Liver (tissue), 9 donors: ENCODE measurements around the gene CRIP1. TPM values are rescaled to one million over a fixed set of nuclear protein-coding genes. Genes with fewer than 3 reads are reported as not detected.

Experiments
- DNase-seq: peaks from one replicate; pipeline ENCODE4 v3.0.0-alpha.2; 2017; ENCODE audit warnings: low spot score
- H3K27ac ChIP-seq, 2 donors: one replicate each; pipeline ENCODE4 v1.7.0; 2013; ENCODE audit warnings: inconsistent platforms in 2 of 2, low read length in 2 of 2, control low read depth in 1 of 2, low read depth in 1 of 2, mild to moderate bottlenecking in 1 of 2
- H3K27me3 ChIP-seq, 4 donors: one replicate each; pipeline versions ENCODE4 v1.6.1 to v1.7.0; 2013; ENCODE audit warnings: low read length in 3 of 4, inconsistent platforms in 1 of 4, mild to moderate bottlenecking in 1 of 4, moderate library complexity in 1 of 4; ENCODE audit not compliant: control insufficient read depth in 4 of 4, insufficient read depth in 4 of 4
- H3K36me3 ChIP-seq, 4 donors: one replicate each; pipeline versions ENCODE4 v1.6.1 to v1.7.0; 2013; ENCODE audit warnings: low read length in 3 of 4, mild to moderate bottlenecking in 3 of 4, low read depth in 1 of 4, moderate library complexity in 1 of 4; ENCODE audit not compliant: control insufficient read depth in 4 of 4, insufficient read depth in 3 of 4
- H3K4me1 ChIP-seq, 4 donors: one replicate each; pipeline versions ENCODE4 v1.6.1 to v1.7.0; 2013; ENCODE audit warnings: low read length in 3 of 4, mild to moderate bottlenecking in 3 of 4, moderate library complexity in 1 of 4; ENCODE audit not compliant: control insufficient read depth in 4 of 4, insufficient read depth in 4 of 4
- H3K4me3 ChIP-seq, 3 donors: one replicate each; pipeline versions ENCODE4 v1.6.1 to v1.7.0; 2013; ENCODE audit warnings: low read length in 3 of 3, control low read depth in 1 of 3, low read depth in 1 of 3, mild to moderate bottlenecking in 1 of 3
- H3K9ac ChIP-seq, 2 donors: one replicate each; pipeline ENCODE4 v1.7.0; 2013; ENCODE audit warnings: low read length in 2 of 2, mild to moderate bottlenecking in 2 of 2, moderate library complexity in 2 of 2, control low read depth in 1 of 2, low read depth in 1 of 2
- H3K9me3 ChIP-seq, 4 donors: one replicate each; pipeline versions ENCODE4 v1.6.1 to v1.7.0; 2013; ENCODE audit warnings: low read length in 3 of 4; ENCODE audit not compliant: control insufficient read depth in 4 of 4
- ATF3 ChIP-seq: IDR thresholded peaks from 2 replicates; pipeline ENCODE4 v1.6.1; 2016; ENCODE audit warnings: antibody characterized with exemption
- CTCF ChIP-seq: fragments of 150-350 bp; IDR thresholded peaks from 2 replicates; pipeline ENCODE4 v1.5.1; 2017; ENCODE audit warnings: improper control_type of control experiment, low read depth, low read length; ENCODE audit not compliant: missing input control
- EGR1 ChIP-seq, 2 donors: IDR thresholded peaks; 2 replicates each; pipeline ENCODE4 v1.6.1; 2016 to 2018; ENCODE audit warnings: antibody characterized with exemption in 2 of 2, low read depth in 2 of 2
- FOXA1 ChIP-seq: IDR thresholded peaks from 2 replicates; pipeline ENCODE4 v1.6.1; 2016; ENCODE audit warnings: antibody characterized with exemption
- FOXA2 ChIP-seq: IDR thresholded peaks from 2 replicates; pipeline ENCODE4 v1.6.1; 2016; ENCODE audit warnings: antibody characterized with exemption
- GABPA ChIP-seq, 2 donors: IDR thresholded peaks in 1 of 2; conservative IDR thresholded peaks in 1 of 2; 2 replicates each; pipeline ENCODE4 v1.6.1; 2016; ENCODE audit warnings: antibody characterized with exemption in 2 of 2, mild to moderate bottlenecking in 1 of 2, moderate library complexity in 1 of 2
- HNF4A ChIP-seq, 2 donors: conservative IDR thresholded peaks; 2 replicates each; pipeline ENCODE4 v1.6.1; 2016; ENCODE audit warnings: antibody characterized with exemption in 2 of 2, mild to moderate bottlenecking in 2 of 2
- HNF4G ChIP-seq: IDR thresholded peaks from 2 replicates; pipeline ENCODE4 v1.6.1; 2016; ENCODE audit warnings: antibody characterized with exemption
- JUND ChIP-seq, 2 donors: IDR thresholded peaks; 2 replicates each; pipeline ENCODE4 v1.6.1; 2016; ENCODE audit warnings: antibody characterized with exemption in 2 of 2
- MAX ChIP-seq: IDR thresholded peaks from 2 replicates; pipeline ENCODE4 v1.6.1; 2016; ENCODE audit warnings: antibody characterized with exemption
- NR2F2 ChIP-seq: IDR thresholded peaks from 2 replicates; pipeline ENCODE4 v1.6.1; 2016; ENCODE audit warnings: antibody characterized with exemption
- RAD21 ChIP-seq, 2 donors: IDR thresholded peaks; 2 replicates each; pipeline ENCODE4 v1.6.1; 2016; ENCODE audit warnings: antibody characterized with exemption in 2 of 2, mild to moderate bottlenecking in 2 of 2
- REST ChIP-seq: IDR thresholded peaks from 2 replicates; pipeline ENCODE4 v1.6.1; 2016; ENCODE audit warnings: antibody characterized with exemption, mild to moderate bottlenecking
- RXRA ChIP-seq, 2 donors: IDR thresholded peaks; 2 replicates each; pipeline ENCODE4 v1.6.1; 2017 to 2018; ENCODE audit warnings: antibody characterized with exemption in 2 of 2, mild to moderate bottlenecking in 1 of 2
- SP1 ChIP-seq: IDR thresholded peaks from 2 replicates; pipeline ENCODE4 v1.6.1; 2018; ENCODE audit warnings: antibody characterized with exemption, mild to moderate bottlenecking
- TAF1 ChIP-seq: conservative IDR thresholded peaks from 2 replicates; pipeline ENCODE4 v1.6.1; 2016; ENCODE audit warnings: antibody characterized with exemption, mild to moderate bottlenecking
- YY1 ChIP-seq: IDR thresholded peaks from 2 replicates; pipeline ENCODE4 v1.6.1; 2016; ENCODE audit warnings: antibody characterized with exemption, mild to moderate bottlenecking
- ZBTB33 ChIP-seq: IDR thresholded peaks from 2 replicates; pipeline ENCODE4 v1.6.1; 2016; ENCODE audit warnings: antibody characterized with exemption
- WGBS: extraction: QIAGEN DNeasy Blood & Tissue Kit; methylation state at CpG from one replicate; pipeline ENCODE4 v1.1.7; 2013; 5-methylcytosine and 5-hydroxymethylcytosine counted together
- polyA plus RNA-seq, 2 donors: library from polyadenylated mRNA; stranded (reverse) in 1 of 2; unstranded in 1 of 2; fragments of 200-250 nt in 1 of 2; fragments of >200 nt in 1 of 2; fragmentation: Nextera tagmentation in 1 of 2; extraction: Ambion mirVana in 1 of 2; gene quantifications; one replicate each; pipeline versions ENCODE4 v1.2.1 to v1.2.3, GENCODE V29; 2013 to 2015
- total RNA-seq, 2 donors: library from RNA; depleted of rRNA; stranded (reverse); fragments of >200 nt; gene quantifications; one replicate each; pipeline ENCODE4 v1.2.3, GENCODE V29; 2014
- donor health status: healthy.
- donor health status: healthy.
- donor health status: healthy.
- donor health status: healthy.
- donor health status: healthy.

CRIP1 gene
- total and polyA plus RNA-seq, 4 donors, result 1.4 to 11.4 (median 3.9) TPM

GRCh38 chr14:105492031-105492970, 5.6 kb downstream of the CRIP1 start:
- Histone ChIP-seq H3K27me3 (no peaks in the 10 kb centered on the region), H3K36me3 (no peaks in the 10 kb centered on the region), H3K27ac (peak overlapping the region; percentile 26 to 68), H3K4me1 (peaks cover 18 to 80% (median 55%) of the 10 kb centered on the region in 4 donors), H3K9me3 (no peaks in the 10 kb centered on the region), H3K9ac (no peak overlapping the region), H3K4me3 (no peak overlapping the region)
- no peak for DNase-seq
- 45% methylated on average over 24 of the region's 24 CpGs for WGBS
- TF ChIP-seq REST, result peak; percentile 45
- no peak for TF ChIP-seq TAF1
- peak in 1 of 2 donors; percentile 49 for TF ChIP-seq HNF4A (conservative IDR thresholded peaks at IDR 0.05)
- no peak for TF ChIP-seq FOXA1
- no peak for TF ChIP-seq SP1
- TF ChIP-seq RXRA (IDR thresholded peaks at IDR 0.05), result peak in 1 of 2 donors; percentile 76
- peak; percentile 27 for TF ChIP-seq MAX
- TF ChIP-seq FOXA2, result no peak
- TF ChIP-seq ATF3, result no peak
- TF ChIP-seq CTCF, result no peak
- TF ChIP-seq HNF4G, result no peak
- no peak for TF ChIP-seq ZBTB33
- no peak for TF ChIP-seq YY1
- no peak for TF ChIP-seq EGR1 (IDR thresholded peaks at IDR 0.05; ENCODE audit: low read depth in 2 of 2)
- no peak for TF ChIP-seq NR2F2
- TF ChIP-seq RAD21 (IDR thresholded peaks at IDR 0.05), result no peak
- peak in 1 of 2 donors; percentile 15 for TF ChIP-seq JUND (IDR thresholded peaks at IDR 0.05)
- TF ChIP-seq GABPA (IDR thresholded peaks at IDR 0.05 in 1 of 2, conservative IDR thresholded peaks at IDR 0.05 in 1 of 2), result no peak
